Measurements from ENCODE around the gene FHIP1A.

GRCh38 chr4:151443752-151444151 is 34.8 kb downstream of the FHIP1A start:
- no peak for TF ChIP-seq SIN3A (IDR thresholded peaks at IDR 0.05; ENCODE audit: borderline replicate concordance, insufficient read depth, low read depth, low read length)
- TF ChIP-seq, protein P1, sequence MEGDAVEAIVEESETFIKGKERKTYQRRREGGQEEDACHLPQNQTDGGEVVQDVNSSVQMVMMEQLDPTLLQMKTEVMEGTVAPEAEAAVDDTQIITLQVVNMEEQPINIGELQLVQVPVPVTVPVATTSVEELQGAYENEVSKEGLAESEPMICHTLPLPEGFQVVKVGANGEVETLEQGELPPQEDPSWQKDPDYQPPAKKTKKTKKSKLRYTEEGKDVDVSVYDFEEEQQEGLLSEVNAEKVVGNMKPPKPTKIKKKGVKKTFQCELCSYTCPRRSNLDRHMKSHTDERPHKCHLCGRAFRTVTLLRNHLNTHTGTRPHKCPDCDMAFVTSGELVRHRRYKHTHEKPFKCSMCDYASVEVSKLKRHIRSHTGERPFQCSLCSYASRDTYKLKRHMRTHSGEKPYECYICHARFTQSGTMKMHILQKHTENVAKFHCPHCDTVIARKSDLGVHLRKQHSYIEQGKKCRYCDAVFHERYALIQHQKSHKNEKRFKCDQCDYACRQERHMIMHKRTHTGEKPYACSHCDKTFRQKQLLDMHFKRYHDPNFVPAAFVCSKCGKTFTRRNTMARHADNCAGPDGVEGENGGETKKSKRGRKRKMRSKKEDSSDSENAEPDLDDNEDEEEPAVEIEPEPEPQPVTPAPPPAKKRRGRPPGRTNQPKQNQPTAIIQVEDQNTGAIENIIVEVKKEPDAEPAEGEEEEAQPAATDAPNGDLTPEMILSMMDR (IDR thresholded peaks at IDR 0.05) = no peak
- no peak for TF ChIP-seq TCF7L2 (IDR thresholded peaks at IDR 0.05; ENCODE audit: low read depth, low read length)
- no peak for TF ChIP-seq REST (IDR thresholded peaks at IDR 0.05; ENCODE audit: insufficient read depth in 1 of 2, low read depth in 2 of 2, low read length in 1 of 2)

Data from Panc1 (cell line).